K562 (cell line): ENCODE results near the gene GVQW3. TPM values are rescaled to one million over a fixed set of nuclear protein-coding genes. Genes with fewer than 3 reads are reported as not detected.

Experiments used
- ARHGAP35 ChIP-seq: fragments of 450-650 bp; IDR thresholded peaks from 2 replicates; pipeline ENCODE4 v1.6.1; 2018; ENCODE audit not compliant: partially characterized antibody
- ARID1B ChIP-seq: fragments of 450-650 bp; IDR thresholded peaks from 2 replicates; pipeline ENCODE4 v1.6.1; 2016; ENCODE audit warnings: antibody characterized with exemption, mild to moderate bottlenecking, inconsistent platforms
- CBX2 ChIP-seq: fragments of 200-600 bp; sonication (generic); IDR thresholded peaks from one replicate; pipeline ENCODE4 v1.6.1; 2012; ENCODE audit warnings: mild to moderate bottlenecking, low read length, inconsistent platforms; ENCODE audit not compliant: insufficient read depth, poor library complexity, severe bottlenecking
- CHD4 ChIP-seq: fragments of 200-600 bp; sonication (generic); IDR thresholded peaks from 3 replicates; pipeline ENCODE4 v1.6.1; 2012; ENCODE audit warnings: low read depth, mild to moderate bottlenecking, mixed read lengths, low read length, inconsistent platforms; ENCODE audit not compliant: insufficient read depth, insufficient replicate concordance, poor library complexity, severe bottlenecking
- CREB3L1 ChIP-seq: fragments of 450-650 bp; IDR thresholded peaks from 2 replicates; pipeline ENCODE4 v1.6.1; 2014; ENCODE audit warnings: low read depth, mild to moderate bottlenecking, moderate library complexity, borderline replicate concordance
- DACH1 ChIP-seq: fragments of 450-650 bp; IDR thresholded peaks from 2 replicates; pipeline ENCODE4 v1.6.1; 2018; ENCODE audit not compliant: partially characterized antibody
- FOS ChIP-seq: IDR thresholded peaks from 3 replicates; pipeline ENCODE4 v1.6.1; 2011; ENCODE audit not compliant: insufficient read length; ENCODE audit errors: extremely low read depth
- FOXK1 ChIP-seq: sonication (generic); formaldehyde crosslinking; IDR thresholded peaks from 2 replicates; pipeline ENCODE4 v1.8.0; 2022; ENCODE audit warnings: missing genetic modification reagents, mild to moderate bottlenecking, borderline replicate concordance
- KLF6 ChIP-seq: fragments of 250-450 bp; sonication (Bioruptor Pico); IDR thresholded peaks from 2 replicates; pipeline ENCODE4 v1.4.0; 2020; ENCODE audit warnings: mild to moderate bottlenecking, moderate library complexity, borderline replicate concordance
- NFE2L1 ChIP-seq: fragments of 450-650 bp; IDR thresholded peaks from 2 replicates; pipeline ENCODE4 v1.6.1; 2016; ENCODE audit warnings: missing genetic modification characterization, low read depth, mild to moderate bottlenecking, missing compliant biosample characterization, moderate library complexity, borderline replicate concordance
- PHB2 ChIP-seq: fragments of 450-650 bp; IDR thresholded peaks from 2 replicates; pipeline ENCODE4 v1.6.1; 2017; ENCODE audit warnings: low read depth
- PHF8 ChIP-seq: fragments of 200-600 bp; sonication (generic); IDR thresholded peaks from 2 replicates; pipeline ENCODE4 v1.6.1; 2012; ENCODE audit warnings: mixed run types, mild to moderate bottlenecking, inconsistent platforms, low read length, moderate library complexity, borderline replicate concordance
- POLR2B ChIP-seq: fragments of 450-650 bp; IDR thresholded peaks from 2 replicates; pipeline ENCODE4 v1.6.1; 2018; ENCODE audit warnings: low read depth; ENCODE audit not compliant: partially characterized antibody
- PTBP1 ChIP-seq: fragments of 200-400 bp; formaldehyde crosslinking; IDR thresholded peaks from 2 replicates; pipeline ENCODE4 v1.6.1; 2017; ENCODE audit warnings: low read depth, low read length
- SIX5 ChIP-seq, 2 experiments: IDR thresholded peaks; 2 replicates each; pipeline ENCODE4 v1.6.1; 2011; ENCODE audit warnings: low read length in 2 of 2, borderline replicate concordance in 1 of 2, low read depth in 1 of 2, mild to moderate bottlenecking in 1 of 2, moderate library complexity in 1 of 2; ENCODE audit not compliant: insufficient read depth in 1 of 2
- TEAD4 ChIP-seq, 2 experiments: sonication (generic) in 1 of 2; formaldehyde crosslinking in 1 of 2; IDR thresholded peaks; 2 replicates each; pipeline versions ENCODE4 v1.6.1 to v1.8.0; 2012 to 2022; ENCODE audit warnings: borderline replicate concordance in 1 of 2, inconsistent platforms in 1 of 2, low read length in 1 of 2, mild to moderate bottlenecking in 1 of 2, missing genetic modification reagents in 1 of 2
- TRIM24 ChIP-seq, 2 experiments: fragments of 450-650 bp; IDR thresholded peaks; 2 replicates each; pipeline ENCODE4 v1.6.1; 2016
- TRIM28 ChIP-seq: fragments of 450-650 bp; IDR thresholded peaks from 2 replicates; pipeline ENCODE4 v1.6.1; 2017
- U2AF2 ChIP-seq: fragments of 200-400 bp; formaldehyde crosslinking; optimal IDR thresholded peaks from 2 replicates; pipeline ENCODE3; 2017; ENCODE audit warnings: low read depth, mild to moderate bottlenecking, low read length
- ZBED1 ChIP-seq: IDR thresholded peaks from 2 replicates; pipeline ENCODE4 v1.6.1; 2014
- ZKSCAN3 ChIP-seq: fragments of 250-450 bp; sonication (Bioruptor Pico); IDR thresholded peaks from 2 replicates; pipeline ENCODE4 v1.4.0; 2020
- ZNF133 ChIP-seq: fragments of 250-450 bp; sonication (Bioruptor Pico); IDR thresholded peaks from 2 replicates; pipeline ENCODE4 v1.4.0; 2020; ENCODE audit warnings: mild to moderate bottlenecking
- ZNF197 ChIP-seq: fragments of 200-800 bp; sonication (Bioruptor generic); IDR thresholded peaks from 2 replicates; pipeline ENCODE4 v1.6.1; 2016; ENCODE audit warnings: low read depth, missing genetic modification characterization, missing compliant biosample characterization
- ZNF311 ChIP-seq: fragments of 250-450 bp; sonication (Bioruptor Pico); IDR thresholded peaks from 2 replicates; pipeline ENCODE4 v1.4.0; 2020; ENCODE audit warnings: mild to moderate bottlenecking, moderate library complexity
- ZNF347 ChIP-seq: fragments of 450-650 bp; formaldehyde crosslinking; IDR thresholded peaks from 2 replicates; pipeline ENCODE4 v1.4.0; 2020; ENCODE audit warnings: low read depth, mild to moderate bottlenecking, moderate library complexity
- ZNF644 ChIP-seq: fragments of 200-800 bp; sonication (Bioruptor generic); IDR thresholded peaks from 2 replicates; pipeline ENCODE4 v1.6.1; 2016; ENCODE audit warnings: low read depth, missing genetic modification characterization, missing compliant biosample characterization
- ZNF696 ChIP-seq: fragments of 250-450 bp; sonication (Bioruptor Pico); conservative IDR thresholded peaks from 2 replicates; pipeline ENCODE4 v1.4.0; 2020; ENCODE audit warnings: mild to moderate bottlenecking, moderate library complexity
- polyA plus RNA-seq, 8 experiments: library from polyadenylated mRNA; depleted of rRNA in 4 of 8; stranded (reverse) in 5 of 8; unstranded in 3 of 8; fragments of >200 nt; fragmentation: Nextera tagmentation in 2 of 8; fragmentation: Illumina TruSeq in 1 of 8; extraction: Ambion mirVana in 2 of 8; extraction: Trizol in 1 of 8; gene quantifications; 2 replicates each; pipeline versions ENCODE4 v1.2.1 to v1.2.3, GENCODE V29; 2011 to 2014; ENCODE audit warnings: inconsistent platforms in 1 of 8, missing spikeins in 1 of 8
- total RNA-seq, 7 experiments: library from RNA; depleted of rRNA in 6 of 7; stranded (reverse); fragments of >200 nt in 6 of 7; fragmentation: Illumina TruSeq in 2 of 7; extraction: Trizol in 2 of 7; gene quantifications; 2 replicates each; pipeline versions ENCODE4 v1.2.1 to v1.2.3, GENCODE V29; 2011 to 2021; ENCODE audit warnings: low replicate concordance in 1 of 7
- TF ChIP-seq, protein P1 (sequence below): fragments of 250-450 bp; sonication (Bioruptor Pico); IDR thresholded peaks from 2 replicates; pipeline ENCODE4 v1.6.1; 2021; ENCODE audit warnings: mild to moderate bottlenecking

Gene GVQW3
- total and polyA plus RNA-seq, 9 of the 15 experiments (the other 6 are each of a cell fraction or from before 2014, with no cell fraction given): 0.66 to 5.7 (median 2.1) TPM

DNA sequence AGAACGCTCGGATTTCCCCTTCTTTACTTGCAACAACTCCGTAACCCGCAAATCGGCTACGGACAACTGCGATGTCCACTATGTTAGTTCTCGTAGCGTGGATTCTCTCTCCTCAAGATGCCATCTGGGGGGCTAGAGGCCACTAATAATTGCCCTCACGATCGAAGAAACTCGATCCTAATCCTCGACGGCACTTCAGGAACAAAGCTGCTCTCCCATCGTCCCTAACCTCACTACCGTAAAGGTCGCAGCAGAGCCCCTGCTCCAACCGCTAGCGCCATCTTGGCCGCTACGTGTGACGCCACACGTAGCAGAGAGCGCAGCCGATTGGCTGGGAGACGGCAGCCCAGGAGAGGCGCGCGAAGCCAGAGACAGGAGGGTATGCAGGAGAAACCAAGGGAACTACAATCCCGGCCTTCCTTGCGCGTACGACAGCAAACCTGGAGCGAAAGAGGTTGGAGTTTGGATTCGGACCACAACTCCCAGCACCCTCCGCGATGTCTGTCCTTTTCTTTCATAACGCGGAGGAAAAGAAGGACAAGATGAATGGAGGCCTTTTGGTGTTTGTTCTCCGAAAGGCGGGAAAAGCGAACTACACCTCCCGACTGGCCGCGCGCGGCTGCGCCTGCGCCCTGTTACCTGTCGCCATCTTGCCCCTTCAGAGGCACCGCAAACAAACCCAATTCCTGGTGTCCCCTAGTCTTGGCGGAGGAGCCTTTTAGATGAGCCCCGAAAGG is 63.4 kb downstream of the GVQW3 start, which contains the start of gene EMSY (continued):
- TF ChIP-seq ZNF696 (CRISPR knock-in tag) (no peak), ARID1B (no peak), FOXK1 (CRISPR knock-in tag) (no peak; the same call in 1 of the 2 replicates), TRIM28 (0 out of 2 replicates have a peak, but pooled peaks have one; percentile 47), ZKSCAN3 (CRISPR knock-in tag) (no peak), CBX2 (no peak), ARHGAP35 (no peak), ZNF311 (CRISPR knock-in tag) (no peak), FOS (peak; percentile 31), ZNF133 (CRISPR knock-in tag) (no peak), DACH1 (no peak), ZBED1 (0 out of 2 replicates have a peak, but pooled peaks have one; percentile 60), TRIM24 (IDR thresholded peaks at IDR 0.05) (no peak), ZNF644 (peak; percentile 27; the same call in 1 of the 2 replicates), NFE2L1 (no peak), TEAD4 (IDR thresholded peaks at IDR 0.05; ENCODE audit: low read length) (0 out of 2 replicates have a peak, but pooled peaks have one; percentile 35), TEAD4 (CRISPR knock-in tag; IDR thresholded peaks at IDR 0.05; ENCODE audit: borderline replicate concordance) (no peak), ZNF197 (CRISPR knock-in tag) (no peak), SIX5 (IDR thresholded peaks at IDR 0.05; ENCODE audit: borderline replicate concordance in 1 of 2, insufficient read depth in 1 of 2, low read depth in 1 of 2, low read length in 2 of 2) (peak; percentile 74 to 76), CREB3L1 (peak; percentile 90; the same call in 1 of the 2 replicates), ZNF347 (CRISPR knock-in tag) (no peak), PHB2 (no peak), CHD4 (no peak), PTBP1 (no peak), U2AF2 (no peak), POLR2B (peak; percentile 98), PHF8 (peak; percentile 99), KLF6 (CRISPR knock-in tag) (no peak)
- TF ChIP-seq, protein P1, sequence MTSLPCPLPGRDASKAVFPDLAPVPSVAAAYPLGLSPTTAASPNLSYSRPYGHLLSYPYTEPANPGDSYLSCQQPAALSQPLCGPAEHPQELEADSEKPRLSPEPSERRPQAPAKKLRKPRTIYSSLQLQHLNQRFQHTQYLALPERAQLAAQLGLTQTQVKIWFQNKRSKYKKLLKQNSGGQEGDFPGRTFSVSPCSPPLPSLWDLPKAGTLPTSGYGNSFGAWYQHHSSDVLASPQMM (CRISPR knock-in tag): no peak
